DOHH2 (cell line): Measurements from ENCODE around the gene SPTLC1.
"Not testable (repeated sequence)": the region's sequence is repeated elsewhere in the genome, so short reads cannot be mapped to it uniquely, and the experiment has no call there.

Source experiments
- H3F3A ChIP-seq: fragments of 200-600 bp; sonication (generic), shearing (Covaris generic); 2 replicates; pipeline ENCODE4 v1.6.0; 2016; ENCODE audit warnings: antibody characterized with exemption, mild to moderate bottlenecking; ENCODE audit not compliant: control insufficient read depth, insufficient read depth
- H3K27ac ChIP-seq: fragments of 200-600 bp; sonication (generic); 2 replicates; pipeline ENCODE4 v1.5.1; 2014; ENCODE audit warnings: low read depth, mild to moderate bottlenecking, low read length, moderate library complexity
- H3K27me3 ChIP-seq: fragments of 200-600 bp; sonication (generic); 2 replicates; pipeline ENCODE4 v1.6.1; 2014; ENCODE audit warnings: mild to moderate bottlenecking, low read length, mixed read lengths; ENCODE audit not compliant: control insufficient read depth
- H3K36me3 ChIP-seq: fragments of 200-600 bp; sonication (generic); 2 replicates; pipeline ENCODE4 v1.6.1; 2014; ENCODE audit warnings: mild to moderate bottlenecking, low read length, moderate library complexity, mixed read lengths; ENCODE audit not compliant: control insufficient read depth
- H3K4me1 ChIP-seq: fragments of 200-600 bp; sonication (generic); 2 replicates; pipeline ENCODE4 v1.6.1; 2014; ENCODE audit warnings: mild to moderate bottlenecking, low read length, mixed read lengths; ENCODE audit not compliant: control insufficient read depth
- H3K4me2 ChIP-seq: fragments of 200-600 bp; sonication (generic); 2 replicates; pipeline ENCODE4 v1.6.0; 2014; ENCODE audit warnings: mild to moderate bottlenecking, low read length, moderate library complexity
- H3K4me3 ChIP-seq: fragments of 200-600 bp; sonication (generic); 2 replicates; pipeline ENCODE4 v1.5.1; 2014; ENCODE audit warnings: mild to moderate bottlenecking, low read length, mixed read lengths
- H3K79me2 ChIP-seq: fragments of 200-600 bp; sonication (generic); 2 replicates; pipeline ENCODE4 v1.6.1; 2014; ENCODE audit warnings: mild to moderate bottlenecking, low read length, mixed read lengths; ENCODE audit not compliant: control insufficient read depth
- H3K9me2 ChIP-seq: fragments of 200-600 bp; sonication (generic); replicated peaks from 2 replicates; pipeline ENCODE4 v1.6.1; 2014; ENCODE audit warnings: mild to moderate bottlenecking, low read length, mixed read lengths; ENCODE audit not compliant: control insufficient read depth
- H3K9me3 ChIP-seq: fragments of 200-600 bp; sonication (generic); 2 replicates; pipeline ENCODE4 v1.6.1; 2014; ENCODE audit warnings: antibody characterized with exemption, low read length, mixed read lengths; ENCODE audit not compliant: control insufficient read depth, insufficient read depth
- H4K20me1 ChIP-seq: fragments of 200-600 bp; sonication (generic); 2 replicates; pipeline ENCODE4 v1.6.0; 2014; ENCODE audit warnings: low read depth, mild to moderate bottlenecking, antibody characterized with exemption, low read length, moderate library complexity; ENCODE audit not compliant: control insufficient read depth, insufficient read depth
- EZH2phosphoT487 ChIP-seq: fragments of 200-600 bp; sonication (generic); IDR thresholded peaks from 2 replicates; pipeline ENCODE4 v1.6.1; 2017; ENCODE audit warnings: borderline replicate concordance, mild to moderate bottlenecking, antibody characterized with exemption, low read length, moderate library complexity, mixed read lengths
- TF ChIP-seq, protein P1 (sequence below): fragments of 200-600 bp; sonication (generic); IDR thresholded peaks from one replicate; pipeline ENCODE4 v1.5.1; 2014; ENCODE audit warnings: antibody characterized with exemption, mild to moderate bottlenecking, low read depth, low read length; ENCODE audit not compliant: poor library complexity, severe bottlenecking

SPTLC1 gene

DNA sequence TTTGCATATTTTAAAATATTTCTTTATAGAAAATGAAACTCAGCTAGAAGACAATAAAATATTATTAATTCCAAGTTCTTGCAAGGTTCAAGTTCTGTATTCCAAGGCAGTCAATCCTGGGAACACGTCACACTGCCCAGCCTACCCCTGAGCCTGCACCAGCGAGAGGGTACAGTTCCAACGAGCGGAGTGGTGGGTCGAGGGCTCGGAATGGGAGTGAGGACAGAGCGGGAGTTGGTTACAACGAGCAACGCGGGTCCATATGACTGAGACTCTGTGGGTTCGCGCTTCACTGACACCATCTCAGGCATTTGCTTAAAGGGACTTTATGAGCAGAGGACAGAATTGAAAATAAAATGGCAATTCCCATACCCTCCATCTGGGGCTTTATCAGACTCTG is 40.0 kb upstream of the SPTLC1 start:
- H3K4me2 ChIP-seq = no peak overlapping the region
- no peak overlapping the region for H3K4me3 ChIP-seq
- no peaks in the 10 kb centered on the region for H3K4me1 ChIP-seq
- no peaks in the 10 kb centered on the region for H3F3A ChIP-seq
- H4K20me1 ChIP-seq = no peaks in the 10 kb centered on the region
- H3K9me2 ChIP-seq = no peaks in the 10 kb centered on the region
- no peak overlapping the region for H3K27ac ChIP-seq
- no peaks in the 10 kb centered on the region for H3K79me2 ChIP-seq
- no peak for TF ChIP-seq EZH2phosphoT487
- TF ChIP-seq, protein P1, sequence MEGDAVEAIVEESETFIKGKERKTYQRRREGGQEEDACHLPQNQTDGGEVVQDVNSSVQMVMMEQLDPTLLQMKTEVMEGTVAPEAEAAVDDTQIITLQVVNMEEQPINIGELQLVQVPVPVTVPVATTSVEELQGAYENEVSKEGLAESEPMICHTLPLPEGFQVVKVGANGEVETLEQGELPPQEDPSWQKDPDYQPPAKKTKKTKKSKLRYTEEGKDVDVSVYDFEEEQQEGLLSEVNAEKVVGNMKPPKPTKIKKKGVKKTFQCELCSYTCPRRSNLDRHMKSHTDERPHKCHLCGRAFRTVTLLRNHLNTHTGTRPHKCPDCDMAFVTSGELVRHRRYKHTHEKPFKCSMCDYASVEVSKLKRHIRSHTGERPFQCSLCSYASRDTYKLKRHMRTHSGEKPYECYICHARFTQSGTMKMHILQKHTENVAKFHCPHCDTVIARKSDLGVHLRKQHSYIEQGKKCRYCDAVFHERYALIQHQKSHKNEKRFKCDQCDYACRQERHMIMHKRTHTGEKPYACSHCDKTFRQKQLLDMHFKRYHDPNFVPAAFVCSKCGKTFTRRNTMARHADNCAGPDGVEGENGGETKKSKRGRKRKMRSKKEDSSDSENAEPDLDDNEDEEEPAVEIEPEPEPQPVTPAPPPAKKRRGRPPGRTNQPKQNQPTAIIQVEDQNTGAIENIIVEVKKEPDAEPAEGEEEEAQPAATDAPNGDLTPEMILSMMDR = no peak
- peaks cover 15% of the 10 kb centered on the region for H3K27me3 ChIP-seq
- H3K9me3 ChIP-seq = no peaks in the 10 kb centered on the region
- no peaks in the 10 kb centered on the region for H3K36me3 ChIP-seq

DNA sequence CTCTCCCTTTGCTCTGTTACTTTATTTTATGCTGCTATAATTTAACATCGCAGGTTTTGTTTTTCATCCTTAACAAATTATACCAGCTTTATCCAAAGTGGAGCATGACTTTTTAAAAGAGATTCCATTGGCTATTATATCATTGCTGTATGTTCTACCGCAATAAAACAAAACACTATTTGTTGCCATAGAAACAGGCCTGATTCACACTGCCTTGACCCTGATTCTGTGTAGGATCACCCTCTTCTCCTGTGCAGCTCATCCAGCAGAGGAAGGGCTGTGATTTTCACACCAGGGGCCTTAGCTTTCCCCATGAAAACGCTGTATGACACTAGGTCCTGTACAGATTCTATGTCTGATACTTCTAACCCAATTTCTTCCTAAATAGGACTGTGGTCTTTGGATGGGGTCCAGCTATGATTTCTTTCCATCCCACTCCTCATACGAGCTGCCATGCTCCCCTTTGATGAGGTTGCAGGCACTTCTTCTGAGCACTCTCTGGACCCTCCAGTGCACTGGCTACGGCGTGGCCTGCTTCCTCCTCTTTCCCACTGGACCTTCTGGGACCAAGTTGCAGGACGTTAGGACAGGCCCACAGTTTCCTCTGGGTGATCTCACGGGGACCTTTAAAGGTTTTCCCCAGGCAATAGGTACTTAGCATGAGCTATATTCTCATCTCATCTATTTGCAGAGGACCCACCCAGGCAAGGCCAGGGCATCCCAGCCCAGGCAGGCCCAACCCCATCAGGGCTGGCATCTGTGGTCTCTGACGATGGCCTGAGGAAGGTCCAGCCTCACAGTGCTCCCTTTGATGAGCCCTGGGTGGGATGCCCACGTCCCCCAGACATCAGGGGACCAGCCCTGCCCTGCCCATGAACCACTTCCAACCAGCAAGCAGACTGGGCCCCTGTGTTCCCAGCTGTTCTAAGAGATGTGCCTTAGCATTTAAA is 38.5 kb upstream of the SPTLC1 start:
- H3K4me1 ChIP-seq, H3K9me3 ChIP-seq, H3K36me3 ChIP-seq, H3K9me2 ChIP-seq, H3F3A ChIP-seq, H3K4me3 ChIP-seq, H3K27ac ChIP-seq, H3K4me2 ChIP-seq, H3K79me2 ChIP-seq, H4K20me1 ChIP-seq: not testable (repeated sequence)
- peaks cover 13% of the 10 kb centered on the region for H3K27me3 ChIP-seq

DNA sequence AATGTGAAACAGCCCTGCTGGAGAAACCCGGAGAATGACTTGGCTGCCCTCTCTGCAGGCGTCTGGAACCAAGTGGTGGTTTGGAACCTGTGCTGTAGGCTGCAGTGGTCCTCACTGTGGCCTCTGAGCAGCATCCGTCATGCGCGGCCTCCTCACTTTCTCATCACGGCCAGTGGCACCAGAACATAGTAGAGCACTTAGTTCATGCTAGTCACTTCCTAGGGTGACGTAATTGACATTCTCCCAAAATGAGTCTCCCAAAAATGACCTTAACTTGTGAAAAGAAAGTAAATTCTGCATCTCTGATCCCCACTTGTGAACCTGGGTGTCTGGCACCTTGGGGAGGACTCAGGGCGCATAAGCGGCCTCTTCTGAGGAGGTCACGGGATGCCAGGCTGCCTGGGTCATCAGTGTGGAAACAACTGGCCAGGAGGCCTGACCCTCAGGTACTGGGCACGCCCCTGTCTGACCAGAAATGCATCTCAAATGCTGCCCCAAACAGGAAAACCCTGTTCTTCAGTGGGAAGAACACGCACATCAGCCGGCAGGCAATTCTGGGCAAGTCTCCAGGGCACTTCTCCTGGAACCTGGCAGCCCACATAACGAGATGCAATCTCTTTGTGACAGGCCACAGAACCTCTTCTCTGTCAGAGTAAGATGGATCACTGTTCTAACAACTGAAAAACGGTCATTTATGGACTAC is 36.6 kb upstream of the SPTLC1 start:
- H3K9me2 ChIP-seq = no peaks in the 10 kb centered on the region
- H3K79me2 ChIP-seq = no peaks in the 10 kb centered on the region
- TF ChIP-seq, protein P1 = no peak
- no peak for TF ChIP-seq EZH2phosphoT487
- no peaks in the 10 kb centered on the region for H3F3A ChIP-seq
- H3K27ac ChIP-seq = no peak overlapping the region
- no peaks in the 10 kb centered on the region for H3K9me3 ChIP-seq
- no peaks in the 10 kb centered on the region for H4K20me1 ChIP-seq
- H3K27me3 ChIP-seq = peaks cover 13% of the 10 kb centered on the region
- H3K4me2 ChIP-seq = no peak overlapping the region
- no peaks in the 10 kb centered on the region for H3K36me3 ChIP-seq
- no peak overlapping the region for H3K4me3 ChIP-seq
- peaks cover 5% of the 10 kb centered on the region for H3K4me1 ChIP-seq

DNA sequence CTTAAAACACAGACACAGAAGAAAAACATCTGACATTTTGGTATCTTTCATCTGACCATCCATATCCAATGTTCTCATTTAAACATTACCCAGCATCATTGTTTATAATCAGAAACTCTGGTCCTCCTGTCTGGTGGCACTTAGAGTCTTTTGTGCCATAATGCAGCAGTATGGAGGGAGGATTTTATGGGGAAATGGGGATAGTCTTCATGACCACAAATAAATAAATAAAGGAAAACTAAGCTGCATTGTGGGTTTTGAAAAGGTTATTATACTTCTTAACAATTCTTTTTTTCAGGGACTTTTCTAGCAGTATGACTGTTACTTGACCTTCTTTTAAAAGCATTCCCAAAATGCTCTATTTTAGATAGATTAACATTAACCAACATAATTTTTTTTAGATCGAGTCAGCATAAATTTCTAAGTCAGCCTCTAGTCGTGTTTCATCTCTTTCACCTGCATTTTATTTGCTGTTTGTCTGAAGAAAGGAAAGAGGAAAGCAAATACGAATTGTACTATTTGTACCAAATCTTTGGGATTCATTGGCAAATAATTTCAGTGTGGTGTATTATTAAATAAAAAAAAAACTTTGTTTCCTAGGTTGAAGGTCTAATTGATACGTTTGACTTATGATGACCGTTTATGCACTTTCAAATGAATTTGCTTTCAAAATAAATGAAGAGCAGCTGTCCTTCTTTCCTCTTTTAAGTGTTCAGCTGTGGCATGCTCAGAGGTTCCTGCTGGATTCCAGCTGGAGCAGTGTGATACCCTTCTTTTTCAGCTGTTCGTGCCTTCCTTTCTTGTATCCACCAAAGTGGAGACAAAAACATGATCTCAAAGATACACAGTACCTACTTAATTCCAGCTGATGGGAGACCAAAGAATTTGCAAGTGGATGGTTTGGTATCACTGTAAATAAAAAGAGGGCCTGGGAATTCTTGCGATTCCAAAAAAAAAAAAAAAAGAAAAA is 35.6 kb upstream of the SPTLC1 start:
- H3K9me2 ChIP-seq, H3K36me3 ChIP-seq, H3K4me1 ChIP-seq, H4K20me1 ChIP-seq, H3K4me3 ChIP-seq, H3F3A ChIP-seq, H3K9me3 ChIP-seq, H3K79me2 ChIP-seq, H3K27ac ChIP-seq, H3K4me2 ChIP-seq: not testable (repeated sequence)
- H3K27me3 ChIP-seq = peaks cover 17% of the 10 kb centered on the region
